Measurements from ENCODE around the gene PHYH. TPM values are rescaled to one million over a fixed set of nuclear protein-coding genes. Genes with fewer than 3 reads are reported as not detected.

Gene PHYH
- total RNA-seq (2012; rRNA removed), result 9.7 and 10.9 TPM in 2 replicates
- 10.7 and 13.4 TPM in 2 replicates for polyA plus RNA-seq (2012; rRNA removed)
- 5.8 and 6.6 TPM in 2 replicates for polyA plus RNA-seq (2012; cell fraction: cytosol; rRNA removed)
- 3.6 and 9.1 TPM in 2 replicates for polyA plus RNA-seq (2012; cell fraction: nucleus; rRNA removed; ENCODE audit: low replicate concordance)
- Bru-seq, nascent RNA, result percentile 43 among the genes with signal in this experiment
- percentile 56 among the genes with signal in this experiment for BruChase-seq, experiment 1, labeled RNA remaining after a 6-hour chase
- percentile 42 among the genes with signal in this experiment for BruChase-seq, experiment 2, labeled RNA remaining after a 2-hour chase
- long read RNA-seq, transcript PHYH-201 (9 exons, 1,577 nt), result major isoform, 21 of 29 reads
- long read RNA-seq, partial matches to known transcripts, result 2 of 29 reads
- long read RNA-seq, other reads (novel, unspliced or antisense), result 6 of 29 reads

DNA sequence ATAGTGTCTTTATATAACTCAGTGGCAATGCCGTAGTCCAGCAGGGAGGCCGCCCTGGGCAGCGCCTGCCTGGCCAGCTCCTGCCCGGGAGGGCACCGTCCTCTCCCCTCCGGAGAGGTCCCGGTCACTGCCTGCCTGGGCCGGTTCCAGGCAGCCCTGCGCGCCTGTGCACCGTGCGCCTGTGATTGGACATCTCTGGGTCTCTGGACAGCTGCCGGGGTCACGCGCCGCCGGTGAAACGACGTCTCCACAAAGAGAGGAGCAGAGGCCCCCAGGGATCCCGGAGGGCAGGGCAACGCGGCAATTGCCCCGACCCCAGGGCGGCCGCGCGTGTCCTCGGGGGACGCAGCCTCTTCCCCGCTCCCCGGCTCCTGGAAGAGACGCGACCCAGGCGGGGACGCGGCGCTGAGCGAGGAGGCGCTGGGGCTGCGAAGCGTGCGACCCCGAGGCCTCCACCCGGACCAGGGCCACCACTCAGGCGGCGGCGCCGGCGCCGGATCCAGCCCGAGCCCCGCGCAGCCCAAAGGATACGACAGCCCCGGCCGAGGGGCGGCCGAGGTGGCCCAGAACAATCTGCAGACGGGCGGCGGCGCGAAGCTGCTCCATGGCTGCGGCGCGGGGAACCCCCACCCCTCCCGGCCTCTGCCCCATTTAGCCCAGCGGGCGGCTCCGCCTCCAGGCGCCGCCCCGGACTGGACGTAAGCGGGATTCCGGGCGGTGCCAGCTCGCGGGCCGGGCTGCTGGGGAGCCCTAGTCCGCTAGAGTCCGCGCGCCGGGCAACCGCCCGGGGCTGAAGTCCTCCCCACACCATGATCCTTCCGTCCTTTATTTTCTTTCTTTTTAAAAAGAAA, at the start of gene PHYH:
Gene PHYH (minus strand): TSS at position 628 of the 851 bp plus-strand sequence. CDS start 22 bp downstream, at position 606.
- Histone ChIP-seq H2BK5ac (ENCODE audit: low read depth, low read length, poor library complexity, severe bottlenecking) (peak within 1 kb of the TSS; percentile 27), H3K4me2 (ENCODE audit: low read depth, low read length) (peak within 1 kb of the TSS; percentile 92), H2BK15ac (ENCODE audit: low read depth, low read length) (no peak within 1 kb of the TSS; the same call in 2 of the 3 replicates), H3K36me3 (ENCODE audit: control insufficient read depth, insufficient read depth, low read length) (peaks cover 1% of the 10 kb centered on the region; the same call in 1 of the 2 replicates), H3K79me1 (ENCODE audit: low read depth in 1 of 2, low read length in 2 of 2) (peaks cover 5 to 14% of the 10 kb centered on the region in 2 experiments; a peak in 2 of 4 replicates), H3K9me3 (ENCODE audit: control insufficient read depth, insufficient read depth, low read length) (no peaks in the 10 kb centered on the region), H2AK5ac (ENCODE audit: low read depth, low read length) (peak within 1 kb of the TSS; percentile 90), H3K23ac (ENCODE audit: low read depth, low read length) (peak within 1 kb of the TSS; percentile 28; the same call in 1 of the 2 replicates), H3K4ac (ENCODE audit: low read depth, low read length) (peak within 1 kb of the TSS; percentile 81), H2AFZ (replicated peaks; ENCODE audit: low read length, poor library complexity) (peak within 1 kb of the TSS; percentile 93), H3K9ac (ENCODE audit: low read depth, low read length) (peak within 1 kb of the TSS; percentile 79), H3K4me1 (ENCODE audit: control insufficient read depth, insufficient read depth, low read length) (peaks cover 5% of the 10 kb centered on the region; the same call in 1 of the 2 replicates), H4K8ac (ENCODE audit: low read depth in 2 of 2, low read length in 2 of 2) (peak within 1 kb of the TSS; percentile 88 to 97), H2AK9ac (replicated peaks; ENCODE audit: low read depth, low read length, poor library complexity) (peak within 1 kb of the TSS; percentile 69), H4K91ac (ENCODE audit: insufficient read depth, low read depth, low read length) (0 out of 2 replicates have a peak within 1 kb of the TSS, but pooled peaks have one; percentile 19), H3K14ac (replicated peaks; ENCODE audit: low read depth, low read length) (peak within 1 kb of the TSS; percentile 86), H3K27me3 (ENCODE audit: control insufficient read depth, insufficient read depth, low read length) (no peaks in the 10 kb centered on the region), H3K9me1 (ENCODE audit: insufficient read depth, low read length) (peaks cover 4% of the 10 kb centered on the region), H3K56ac (ENCODE audit: extremely low read depth, insufficient read depth, low read length) (peak within 1 kb of the TSS; percentile 29; the same call in 1 of the 2 replicates), H4K5ac (ENCODE audit: low read depth, low read length) (peak within 1 kb of the TSS; percentile 28), H3K27ac (ENCODE audit: insufficient read depth, low read length) (peak within 1 kb of the TSS; percentile 64), H2BK120ac (ENCODE audit: low read depth, low read length) (no peak within 1 kb of the TSS; the same call in 1 of the 2 replicates), H4K20me1 (ENCODE audit: insufficient read depth, low read length) (no peaks in the 10 kb centered on the region), H3K4me3 (ENCODE audit: insufficient read depth, low read depth, low read length) (peak within 1 kb of the TSS; percentile 42), H2BK20ac (ENCODE audit: low read depth, low read length) (no peak within 1 kb of the TSS), H3K18ac (ENCODE audit: low read depth, low read length) (no peak within 1 kb of the TSS; the same call in 1 of the 2 replicates)
- BruUV-seq (replicated peaks), result no TSS peak
- ATAC-seq (ENCODE audit: low read depth), result peak; percentile 89
- ChIA-PET POLR2A (ENCODE audit: unreplicated experiment) (no interaction called here), CTCF (no interaction called here)
- intact Hi-C loops (cut with micrococcal nuclease), result no loop called here
- peak; percentile 74 for DNase-seq
- in situ Hi-C loops (cut with MboI; ENCODE audit: low sequenced_read_pairs), result loop anchor here (10.0 kb wide), 1 partner anchor 95 kb away; no protein-coding TSS in a partner anchor
- WGBS, 2 experiments (ENCODE audit: extremely low coverage in 2 of 2, insufficient read length in 1 of 2), result 0% methylated on average over 30 of the region's 88 CpGs; no CpG with 5 or more reads in 1 of the 2 experiments
- dilution Hi-C loops (cut with HindIII; ENCODE audit: low sequenced_read_pairs, unreplicated experiment), result no loop called here
- no peak for TF ChIP-seq NFE2L2 (IDR thresholded peaks at IDR 0.05; ENCODE audit: low read depth, low read length)
- no peak for TF ChIP-seq MAFK (IDR thresholded peaks at IDR 0.05; ENCODE audit: low read depth, low read length)
- TF ChIP-seq CHD1 (IDR thresholded peaks at IDR 0.05; ENCODE audit: low read depth, low read length), result no peak
- TF ChIP-seq, protein P1, sequence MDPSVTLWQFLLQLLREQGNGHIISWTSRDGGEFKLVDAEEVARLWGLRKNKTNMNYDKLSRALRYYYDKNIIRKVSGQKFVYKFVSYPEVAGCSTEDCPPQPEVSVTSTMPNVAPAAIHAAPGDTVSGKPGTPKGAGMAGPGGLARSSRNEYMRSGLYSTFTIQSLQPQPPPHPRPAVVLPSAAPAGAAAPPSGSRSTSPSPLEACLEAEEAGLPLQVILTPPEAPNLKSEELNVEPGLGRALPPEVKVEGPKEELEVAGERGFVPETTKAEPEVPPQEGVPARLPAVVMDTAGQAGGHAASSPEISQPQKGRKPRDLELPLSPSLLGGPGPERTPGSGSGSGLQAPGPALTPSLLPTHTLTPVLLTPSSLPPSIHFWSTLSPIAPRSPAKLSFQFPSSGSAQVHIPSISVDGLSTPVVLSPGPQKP (IDR thresholded peaks at IDR 0.05; ENCODE audit: borderline replicate concordance, low read depth, low read length), result no peak
- no peak for TF ChIP-seq RAD21 (IDR thresholded peaks at IDR 0.05; ENCODE audit: low read length)
- 0 out of 2 replicates have a peak, but pooled peaks have one; percentile 17 for TF ChIP-seq RFX5 (IDR thresholded peaks at IDR 0.05; ENCODE audit: low read depth, low read length)
- TF ChIP-seq SMC3 (IDR thresholded peaks at IDR 0.05; ENCODE audit: low read depth, low read length), result no peak
- no peak for TF ChIP-seq MXI1 (IDR thresholded peaks at IDR 0.05; ENCODE audit: borderline replicate concordance, low read depth, low read length)
- peak; percentile 51; the same call in 1 of the 2 replicates for TF ChIP-seq POLR2A (IDR thresholded peaks at IDR 0.05; ENCODE audit: low read depth, low read length)
- no peak for TF ChIP-seq RCOR1 (IDR thresholded peaks at IDR 0.05; ENCODE audit: insufficient replicate concordance, low read length)
- TF ChIP-seq MAZ (IDR thresholded peaks at IDR 0.05; ENCODE audit: borderline replicate concordance, low read depth, low read length), result peak; percentile 22; the same call in 1 of the 2 replicates
- no peak for TF ChIP-seq CEBPB (IDR thresholded peaks at IDR 0.05; ENCODE audit: low read depth, low read length)
- no peak for TF ChIP-seq FOS (IDR thresholded peaks at IDR 0.05; ENCODE audit: low read depth, low read length)
- peak; percentile 64; the same call in 1 of the 2 replicates for TF ChIP-seq BHLHE40 (IDR thresholded peaks at IDR 0.05; ENCODE audit: low read depth, low read length)
